Kidney (tissue), 14 donors: Measurements from ENCODE around the gene DNAJA3. TPM values are rescaled to one million over a fixed set of nuclear protein-coding genes. Genes with fewer than 3 reads are reported as not detected.

Source experiments
- DNase-seq, 5 donors: peaks; one replicate each; pipeline ENCODE4 v3.0.0-alpha.2; 2013 to 2020
- FAIRE-seq: peaks from 2 replicates; lab custom pipeline; 2012; peaks lifted over from hg19 to GRCh38; lab: Jason Lieb, UNC
- H3K27ac ChIP-seq, 2 donors: one replicate each; pipeline ENCODE4 v1.7.0; 2013; ENCODE audit warnings: low read depth in 2 of 2, low read length in 2 of 2, inconsistent platforms in 1 of 2
- H3K27me3 ChIP-seq: one replicate; pipeline ENCODE4 v1.7.1; 2013; ENCODE audit warnings: low read length, inconsistent platforms; ENCODE audit not compliant: control insufficient read depth, insufficient read depth
- H3K36me3 ChIP-seq, 3 donors: one replicate each; pipeline versions ENCODE4 v1.7.0 to v1.7.1; 2013; ENCODE audit warnings: low read length in 3 of 3, control low read depth in 1 of 3, inconsistent platforms in 1 of 3; ENCODE audit not compliant: insufficient read depth in 3 of 3, control insufficient read depth in 2 of 3
- H3K4me1 ChIP-seq, 3 donors: one replicate each; pipeline versions ENCODE4 v1.7.0 to v1.7.1; 2013; ENCODE audit warnings: low read length in 3 of 3, inconsistent platforms in 1 of 3, low read depth in 1 of 3; ENCODE audit not compliant: control insufficient read depth in 2 of 3, insufficient read depth in 2 of 3
- H3K4me3 ChIP-seq, 3 donors: one replicate each; pipeline versions ENCODE4 v1.7.0 to v1.8.1; 2013; ENCODE audit warnings: low read length in 3 of 3, control low read depth in 1 of 3, inconsistent platforms in 1 of 3
- H3K9ac ChIP-seq, 3 donors: one replicate each; pipeline versions ENCODE4 v1.7.0 to v1.7.1; 2013; ENCODE audit warnings: low read length in 3 of 3, control low read depth in 1 of 3, inconsistent platforms in 1 of 3
- H3K9me3 ChIP-seq, 3 donors: one replicate each; pipeline versions ENCODE4 v1.7.0 to v1.7.1; 2013; ENCODE audit warnings: low read length in 3 of 3, control low read depth in 1 of 3, inconsistent platforms in 1 of 3; ENCODE audit not compliant: control insufficient read depth in 2 of 3, insufficient read depth in 1 of 3
- CTCF ChIP-seq: IDR thresholded peaks from 3 replicates; pipeline ENCODE4 v1.5.1; 2012; ENCODE audit warnings: mild to moderate bottlenecking, moderate library complexity, borderline replicate concordance; ENCODE audit not compliant: insufficient read depth; ENCODE audit errors: extremely low read depth
- intact Hi-C: fragments of 100-400 bp; cut with DNase I; formaldehyde crosslinking; loops from one replicate; pipeline ENCODE4 v1.11.1; 2022
- polyA plus RNA-seq: library from polyadenylated mRNA; stranded (reverse); fragments of 350-450 nt; fragmentation: Illumina TruSeq; extraction: RNeasy Lipid Tissue Mini Kit (QIAGEN cat#74804); gene quantifications from one replicate; pipeline ENCODE4 v1.2.3, GENCODE V29; 2014; ENCODE audit warnings: low read depth, low replicate concordance; ENCODE audit not compliant: insufficient read depth
- total RNA-seq: library from RNA; stranded (reverse); fragmentation: NEBNext Ultra II Directional; extraction: Animal tissue kit (Norgen Biotek cat#: 25700); gene quantifications from one replicate; pipeline ENCODE4 v1.2.1, GENCODE V29; 2021
- donor health status: control.
- donor health status: control.
- donor health status: control.
- donor health status: control.
- donor health status: control.
- donor health status: DM: yes; HTN: yes; CAD: no.
- donor health status: Normal renal cell carcinoma (clear cell type).

The DNAJA3 gene
- total and polyA plus RNA-seq, 2 donors from 2014 or later = 41.1 to 49.4 TPM

GRCh38 chr16:4437366-4437765, 11.7 kb downstream of the DNAJA3 start:
- H3K36me3 ChIP-seq = peaks cover 12 to 24% (median 23%) of the 10 kb centered on the region in 3 donors
- TF ChIP-seq CTCF = no peak
- intact Hi-C loops = no loop called here

GRCh38 chr16:4442371-4442770, 16.7 kb downstream of the DNAJA3 start:
- H3K27me3 ChIP-seq = no peaks in the 10 kb centered on the region
- H3K4me1 ChIP-seq = no peaks in the 10 kb centered on the region
- no peak for TF ChIP-seq CTCF
- peaks cover 12 to 58% (median 47%) of the 10 kb centered on the region in 3 donors for H3K36me3 ChIP-seq
- no peak overlapping the region for H3K4me3 ChIP-seq
- H3K9ac ChIP-seq = no peak overlapping the region
- no peak overlapping the region for H3K27ac ChIP-seq
- DNase-seq = no peak
- intact Hi-C loops = no loop called here
- no peaks in the 10 kb centered on the region for H3K9me3 ChIP-seq
- FAIRE-seq = no peak

More at GRCh38 chr16:4437366-4437765, 11.7 kb downstream of the DNAJA3 start:
- DNase-seq (no peak), FAIRE-seq (no peak)
- no peaks in the 10 kb centered on the region for H3K27me3 ChIP-seq
- no peak overlapping the region for H3K27ac ChIP-seq
- no peaks in the 10 kb centered on the region for H3K9me3 ChIP-seq
- no peak overlapping the region for H3K4me3 ChIP-seq
- H3K9ac ChIP-seq = no peak overlapping the region
- H3K4me1 ChIP-seq = no peaks in the 10 kb centered on the region

- no peaks in the 10 kb centered on the region for H3K27me3 ChIP-seq
- intact Hi-C loops = no loop called here
- H3K36me3 ChIP-seq = peaks cover 12 to 61% (median 47%) of the 10 kb centered on the region in 3 donors
- H3K4me1 ChIP-seq = no peaks in the 10 kb centered on the region
- no peak overlapping the region for H3K27ac ChIP-seq
- no peak overlapping the region for H3K4me3 ChIP-seq
- H3K9ac ChIP-seq = no peak overlapping the region
- no peak for DNase-seq
- TF ChIP-seq CTCF = no peak
- no peak for FAIRE-seq
- H3K9me3 ChIP-seq = no peaks in the 10 kb centered on the region
Measured at GRCh38 chr16:4443271-4443670, 17.6 kb downstream of the DNAJA3 start.

GRCh38 chr16:4443986-4444385, 18.3 kb downstream of the DNAJA3 start:
- DNase-seq (no peak), FAIRE-seq (no peak)
- no peak for TF ChIP-seq CTCF
- Histone ChIP-seq H3K9ac (no peak overlapping the region), H3K4me1 (no peaks in the 10 kb centered on the region), H3K4me3 (no peak overlapping the region), H3K27ac (no peak overlapping the region), H3K36me3 (peaks cover 12 to 61% (median 50%) of the 10 kb centered on the region in 3 donors), H3K9me3 (no peaks in the 10 kb centered on the region), H3K27me3 (no peaks in the 10 kb centered on the region)
- intact Hi-C loops = no loop called here
